ENCODE results near the gene HPS1. TPM values are rescaled to one million over a fixed set of nuclear protein-coding genes. Genes with fewer than 3 reads are reported as not detected.

Gene HPS1
- total and polyA plus RNA-seq, 2 of the 4 experiments (the other 2 are of a cell fraction) = 14.0 to 55.2 TPM

DNA sequence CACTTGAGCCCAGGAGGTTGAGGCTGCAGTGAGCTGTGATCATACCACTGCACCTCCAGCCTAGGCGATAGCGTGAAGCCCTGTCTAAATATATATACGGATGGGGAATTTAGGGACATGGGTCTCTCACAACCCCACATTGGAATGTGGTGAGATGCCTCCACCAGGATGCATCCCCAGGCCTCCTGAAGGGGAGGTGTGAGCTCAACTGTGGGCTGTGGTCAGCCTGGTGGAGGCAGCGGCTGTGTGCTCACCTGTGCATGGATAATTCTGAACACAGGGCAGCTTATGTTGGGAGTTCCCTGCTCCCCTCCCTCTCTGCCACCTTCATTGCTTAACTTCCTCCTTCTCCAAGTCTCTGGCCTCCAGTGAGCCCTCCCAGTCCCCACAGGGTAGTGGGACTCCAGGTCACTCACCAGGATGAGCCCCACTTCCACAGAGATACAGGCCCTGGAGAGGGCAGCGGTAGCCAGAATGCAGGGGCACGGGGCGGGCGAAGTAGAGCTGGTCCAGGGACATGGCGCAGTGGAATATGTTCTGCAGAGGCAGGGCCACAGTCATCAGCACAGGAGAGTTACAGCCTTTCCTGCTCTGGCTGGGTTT lies 62.1 kb downstream of the HPS1 start:
- no peak overlapping the region for H3K18ac ChIP-seq (ENCODE audit: low read depth, low read length)
- peak overlapping the region; percentile 98; the same call in 1 of the 2 replicates for H2BK120ac ChIP-seq (ENCODE audit: low read depth, low read length)
- H2AFZ ChIP-seq (replicated peaks; ENCODE audit: low read length, poor library complexity) = no peak overlapping the region
- no peak overlapping the region for H3K56ac ChIP-seq (ENCODE audit: extremely low read depth, insufficient read depth, low read length)
- H4K20me1 ChIP-seq (ENCODE audit: insufficient read depth, low read length) = no peaks in the 10 kb centered on the region
- no peak overlapping the region; the same call in 1 of the 2 replicates for H3K4ac ChIP-seq (ENCODE audit: low read depth, low read length)
- TF ChIP-seq RAD21 (IDR thresholded peaks at IDR 0.05; ENCODE audit: low read length) (no peak), MXI1 (IDR thresholded peaks at IDR 0.05; ENCODE audit: borderline replicate concordance, low read depth, low read length) (no peak), SMC3 (IDR thresholded peaks at IDR 0.05; ENCODE audit: low read depth, low read length) (no peak), CEBPB (IDR thresholded peaks at IDR 0.05; ENCODE audit: low read depth, low read length) (no peak), BHLHE40 (IDR thresholded peaks at IDR 0.05; ENCODE audit: low read depth, low read length) (no peak), MAZ (IDR thresholded peaks at IDR 0.05; ENCODE audit: borderline replicate concordance, low read depth, low read length) (no peak), CHD1 (IDR thresholded peaks at IDR 0.05; ENCODE audit: low read depth, low read length) (no peak), MAFK (IDR thresholded peaks at IDR 0.05; ENCODE audit: low read depth, low read length) (no peak), NFE2L2 (IDR thresholded peaks at IDR 0.05; ENCODE audit: low read depth, low read length) (no peak), FOS (IDR thresholded peaks at IDR 0.05; ENCODE audit: low read depth, low read length) (no peak), RFX5 (IDR thresholded peaks at IDR 0.05; ENCODE audit: low read depth, low read length) (no peak)
- TF ChIP-seq, protein P1, sequence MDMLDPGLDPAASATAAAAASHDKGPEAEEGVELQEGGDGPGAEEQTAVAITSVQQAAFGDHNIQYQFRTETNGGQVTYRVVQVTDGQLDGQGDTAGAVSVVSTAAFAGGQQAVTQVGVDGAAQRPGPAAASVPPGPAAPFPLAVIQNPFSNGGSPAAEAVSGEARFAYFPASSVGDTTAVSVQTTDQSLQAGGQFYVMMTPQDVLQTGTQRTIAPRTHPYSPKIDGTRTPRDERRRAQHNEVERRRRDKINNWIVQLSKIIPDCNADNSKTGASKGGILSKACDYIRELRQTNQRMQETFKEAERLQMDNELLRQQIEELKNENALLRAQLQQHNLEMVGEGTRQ (IDR thresholded peaks at IDR 0.05; ENCODE audit: low read depth, low read length) = no peak
- TF ChIP-seq, protein P2, sequence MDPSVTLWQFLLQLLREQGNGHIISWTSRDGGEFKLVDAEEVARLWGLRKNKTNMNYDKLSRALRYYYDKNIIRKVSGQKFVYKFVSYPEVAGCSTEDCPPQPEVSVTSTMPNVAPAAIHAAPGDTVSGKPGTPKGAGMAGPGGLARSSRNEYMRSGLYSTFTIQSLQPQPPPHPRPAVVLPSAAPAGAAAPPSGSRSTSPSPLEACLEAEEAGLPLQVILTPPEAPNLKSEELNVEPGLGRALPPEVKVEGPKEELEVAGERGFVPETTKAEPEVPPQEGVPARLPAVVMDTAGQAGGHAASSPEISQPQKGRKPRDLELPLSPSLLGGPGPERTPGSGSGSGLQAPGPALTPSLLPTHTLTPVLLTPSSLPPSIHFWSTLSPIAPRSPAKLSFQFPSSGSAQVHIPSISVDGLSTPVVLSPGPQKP (IDR thresholded peaks at IDR 0.05; ENCODE audit: borderline replicate concordance, low read depth, low read length) = no peak
- no peak overlapping the region for H2BK20ac ChIP-seq (ENCODE audit: low read depth, low read length)
- dilution Hi-C loops (cut with HindIII; ENCODE audit: low sequenced_read_pairs, unreplicated experiment) = no loop called here
- no CpG with 5 or more reads among the region's 9 CpGs for WGBS, 2 experiments (ENCODE audit: extremely low coverage in 2 of 2, insufficient read length in 1 of 2)
- CTCF ChIA-PET = no interaction called here
- H3K23ac ChIP-seq (ENCODE audit: low read depth, low read length) = no peak overlapping the region
- H3K9ac ChIP-seq (ENCODE audit: low read depth, low read length) = no peak overlapping the region
- H3K4me3 ChIP-seq (ENCODE audit: insufficient read depth, low read depth, low read length) = no peak overlapping the region
- no peak overlapping the region for H3K27ac ChIP-seq (ENCODE audit: insufficient read depth, low read length)
- no peaks in the 10 kb centered on the region for H3K9me3 ChIP-seq (ENCODE audit: control insufficient read depth, insufficient read depth, low read length)
- H3K36me3 ChIP-seq (ENCODE audit: control insufficient read depth, insufficient read depth, low read length) = peaks cover 12% of the 10 kb centered on the region; the same call in 1 of the 2 replicates
- in situ Hi-C loops (cut with MboI; ENCODE audit: low sequenced_read_pairs) = no loop called here
- no peak overlapping the region for H3K14ac ChIP-seq (replicated peaks; ENCODE audit: low read depth, low read length)
- H3K27me3 ChIP-seq (ENCODE audit: control insufficient read depth, insufficient read depth, low read length) = no peaks in the 10 kb centered on the region
- H4K5ac ChIP-seq (ENCODE audit: low read depth, low read length) = no peak overlapping the region
- ATAC-seq (ENCODE audit: low read depth) = no peak
- peaks cover 0 to 4% of the 10 kb centered on the region in 2 experiments; a peak in 1 of 4 replicates for H3K79me1 ChIP-seq (ENCODE audit: low read depth in 1 of 2, low read length in 2 of 2)
- peak overlapping the region; percentile 62 for H2AK5ac ChIP-seq (ENCODE audit: low read depth, low read length)
- peak overlapping the region; percentile 65 for H2AK9ac ChIP-seq (replicated peaks; ENCODE audit: low read depth, low read length, poor library complexity)
- H3K9me1 ChIP-seq (ENCODE audit: insufficient read depth, low read length) = peaks cover 12% of the 10 kb centered on the region; the same call in 1 of the 2 replicates
- DNase-seq = no peak
- H2BK5ac ChIP-seq (ENCODE audit: low read depth, low read length, poor library complexity, severe bottlenecking) = no peak overlapping the region
- peak overlapping the region in 1 of 2 experiments; percentile 31; a peak in 1 of 4 replicates for H4K8ac ChIP-seq (ENCODE audit: low read depth in 2 of 2, low read length in 2 of 2)
- intact Hi-C loops (cut with micrococcal nuclease) = no loop called here
- POLR2A ChIA-PET (ENCODE audit: unreplicated experiment) = no interaction called here
- H2BK15ac ChIP-seq (ENCODE audit: low read depth, low read length) = peak overlapping the region; percentile 28; the same call in 1 of the 3 replicates
- H3K4me1 ChIP-seq (ENCODE audit: control insufficient read depth, insufficient read depth, low read length) = peaks cover 15% of the 10 kb centered on the region
- H3K4me2 ChIP-seq (ENCODE audit: low read depth, low read length) = no peak overlapping the region
- no TSS peak for BruUV-seq (replicated peaks)
- H4K91ac ChIP-seq (ENCODE audit: insufficient read depth, low read depth, low read length) = 0 out of 2 replicates have a peak overlapping the region, but pooled peaks have one; percentile 97

All from IMR-90 (cell line).